HG03520 (cell line): ENCODE data around the gene CDC42EP3.
A peak's percentile ranks its signal among the peaks of the same experiment; 100 is the strongest.

Experiments used
- ATAC-seq: cut with Tn5 transposase; IDR thresholded peaks from one replicate; pipeline ENCODE4 v1.9.1; 2021; ENCODE audit warnings: mild to moderate bottlenecking, moderate library complexity; ENCODE audit not compliant: unreplicated experiment

Gene CDC42EP3

GRCh38 chr2:37637190-37637860 is 34.1 kb downstream of the CDC42EP3 start:
- no peak for ATAC-seq

GRCh38 chr2:37636381-37637066 is 34.9 kb downstream of the CDC42EP3 start:
- no peak for ATAC-seq

GRCh38 chr2:37635504-37636380 is 35.7 kb downstream of the CDC42EP3 start:
- peak; percentile 69 for ATAC-seq

DNA sequence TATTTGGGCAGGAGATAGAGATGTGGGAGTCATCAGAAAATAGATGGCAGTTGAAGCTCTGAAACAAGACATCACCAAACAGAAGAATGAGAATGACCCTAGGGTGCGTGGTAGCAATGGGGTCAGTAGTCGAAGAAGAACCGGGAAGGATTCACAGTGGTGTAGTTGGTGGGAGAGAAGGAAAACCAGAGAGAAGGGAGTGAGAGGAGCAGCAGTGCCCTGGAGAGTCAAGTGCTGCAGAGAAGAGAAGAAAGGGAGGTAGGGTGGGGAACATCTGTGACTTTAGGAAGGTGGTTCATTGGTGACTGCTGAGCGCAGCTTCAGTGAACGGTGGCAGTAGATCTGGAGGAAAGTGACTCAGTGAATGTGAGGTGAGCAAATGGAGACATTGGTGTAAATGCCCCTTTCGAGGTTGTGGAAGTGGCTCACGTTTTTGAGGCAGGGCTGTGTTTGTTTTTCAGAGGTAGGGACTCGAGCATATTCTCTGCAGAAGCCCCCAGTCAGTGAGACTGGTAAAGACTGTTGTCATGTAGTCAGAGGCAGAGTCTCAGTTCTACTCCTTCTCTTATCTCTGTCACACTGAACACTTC is 36.4 kb downstream of the CDC42EP3 start:
- ATAC-seq = no peak

- no peak for ATAC-seq
Measured at GRCh38 chr2:37633845-37634244, 37.6 kb downstream of the CDC42EP3 start.

- ATAC-seq = no peak
Measured at GRCh38 chr2:37633234-37633633, 38.2 kb downstream of the CDC42EP3 start.

DNA sequence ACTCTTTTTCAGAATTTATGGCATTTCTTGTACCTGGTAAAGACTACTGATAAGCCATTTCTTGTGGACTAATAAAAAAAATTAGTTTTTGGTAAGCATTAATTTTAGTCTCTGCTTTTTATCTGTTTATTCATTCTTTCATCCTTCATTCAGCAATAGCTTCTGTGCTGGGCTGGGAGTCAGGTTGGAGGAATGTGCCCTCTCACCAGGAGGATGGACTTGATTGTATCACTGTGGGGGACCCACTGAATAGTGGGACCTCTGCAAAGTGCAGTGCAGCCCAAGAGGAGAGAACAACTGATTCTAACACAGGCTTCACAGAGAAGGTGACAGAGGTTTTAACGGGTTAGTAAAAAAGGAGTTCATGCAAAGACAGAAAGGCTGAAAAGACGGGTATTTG is 39.1 kb downstream of the CDC42EP3 start:
- no peak for ATAC-seq

DNA sequence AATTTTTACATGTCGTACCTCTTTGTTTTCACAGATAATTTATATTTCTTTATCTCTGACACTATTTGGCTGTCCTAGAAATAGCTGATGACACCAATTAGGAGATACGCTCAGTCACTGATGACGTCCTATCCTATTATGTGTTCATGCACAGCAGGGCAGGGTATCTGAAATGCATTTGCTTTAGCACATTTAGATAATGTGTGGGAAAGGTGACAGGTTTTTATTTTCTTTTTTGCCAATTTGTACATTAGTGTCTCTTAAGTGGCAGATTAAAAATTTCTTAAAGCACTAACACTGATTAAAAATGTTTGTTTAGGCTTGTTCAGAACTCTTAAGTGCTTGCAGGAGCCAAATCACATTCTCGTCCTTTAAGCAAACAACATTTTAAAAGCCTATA is 39.7 kb downstream of the CDC42EP3 start:
- ATAC-seq = no peak

DNA sequence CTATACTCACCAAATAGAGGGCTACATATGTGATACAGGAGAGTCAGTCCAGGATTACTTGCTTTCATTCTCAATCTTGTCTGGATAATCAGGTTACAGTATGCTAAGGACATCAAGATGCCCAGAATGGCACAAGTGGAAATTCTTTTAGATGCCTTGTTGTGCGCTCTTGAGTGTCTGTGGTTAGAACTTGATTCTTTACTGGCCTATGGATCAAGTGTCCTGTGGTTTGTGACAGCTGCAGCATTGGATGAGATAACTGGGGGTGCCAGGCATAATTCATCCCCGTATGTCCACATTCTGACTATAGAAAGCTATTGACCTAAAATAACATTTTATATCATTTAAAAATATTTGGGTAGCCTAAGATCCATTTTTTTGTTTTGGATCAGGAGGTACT is 40.1 kb downstream of the CDC42EP3 start:
- ATAC-seq = no peak

DNA sequence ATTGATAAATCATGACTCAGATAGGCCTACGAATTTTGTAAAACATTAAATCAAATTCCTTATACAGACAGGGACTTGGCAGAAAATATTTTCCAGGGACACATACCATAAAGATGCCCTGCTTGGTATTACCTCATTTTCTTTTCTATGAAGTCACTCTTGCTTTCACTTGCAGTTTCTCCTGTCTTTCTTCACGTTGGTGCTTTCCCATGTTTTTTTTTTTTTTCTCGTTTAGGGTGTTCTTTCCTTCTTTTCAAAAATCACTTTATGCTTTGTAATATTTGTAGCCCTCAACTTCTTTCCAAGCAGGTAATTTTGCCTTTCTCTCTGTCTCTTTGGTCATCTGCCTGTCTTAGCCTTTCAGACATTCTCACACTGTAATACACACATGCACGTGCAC is 40.7 kb downstream of the CDC42EP3 start:
- no peak for ATAC-seq

GRCh38 chr2:37630301-37630700 is 41.1 kb downstream of the CDC42EP3 start:
- no peak for ATAC-seq

DNA sequence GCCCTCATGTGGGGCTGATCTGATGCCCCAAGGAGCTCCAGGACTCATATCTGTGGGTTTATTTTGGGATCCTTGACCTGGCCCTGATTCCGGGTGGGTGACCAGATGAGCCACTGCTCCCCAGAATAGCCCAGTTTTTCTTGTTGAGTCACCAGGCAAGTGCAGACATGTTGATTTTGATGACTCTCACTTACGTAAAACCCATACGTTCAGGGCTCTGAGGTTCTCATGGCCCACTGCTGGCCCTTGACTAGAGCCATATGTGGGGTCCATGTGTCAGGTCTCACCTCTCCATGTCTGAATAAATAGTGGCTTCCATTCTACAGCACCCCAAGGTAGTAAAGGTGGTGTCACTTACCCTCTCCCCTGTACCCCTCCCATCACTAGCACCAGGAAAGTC is 41.9 kb downstream of the CDC42EP3 start:
- no peak for ATAC-seq

- no peak for ATAC-seq
Measured at GRCh38 chr2:37627710-37628109, 43.7 kb downstream of the CDC42EP3 start.

GRCh38 chr2:37625796-37626571 is 45.5 kb downstream of the CDC42EP3 start:
- no peak for ATAC-seq

- ATAC-seq = no peak
Measured at GRCh38 chr2:37625156-37625555, 46.3 kb downstream of the CDC42EP3 start.

DNA sequence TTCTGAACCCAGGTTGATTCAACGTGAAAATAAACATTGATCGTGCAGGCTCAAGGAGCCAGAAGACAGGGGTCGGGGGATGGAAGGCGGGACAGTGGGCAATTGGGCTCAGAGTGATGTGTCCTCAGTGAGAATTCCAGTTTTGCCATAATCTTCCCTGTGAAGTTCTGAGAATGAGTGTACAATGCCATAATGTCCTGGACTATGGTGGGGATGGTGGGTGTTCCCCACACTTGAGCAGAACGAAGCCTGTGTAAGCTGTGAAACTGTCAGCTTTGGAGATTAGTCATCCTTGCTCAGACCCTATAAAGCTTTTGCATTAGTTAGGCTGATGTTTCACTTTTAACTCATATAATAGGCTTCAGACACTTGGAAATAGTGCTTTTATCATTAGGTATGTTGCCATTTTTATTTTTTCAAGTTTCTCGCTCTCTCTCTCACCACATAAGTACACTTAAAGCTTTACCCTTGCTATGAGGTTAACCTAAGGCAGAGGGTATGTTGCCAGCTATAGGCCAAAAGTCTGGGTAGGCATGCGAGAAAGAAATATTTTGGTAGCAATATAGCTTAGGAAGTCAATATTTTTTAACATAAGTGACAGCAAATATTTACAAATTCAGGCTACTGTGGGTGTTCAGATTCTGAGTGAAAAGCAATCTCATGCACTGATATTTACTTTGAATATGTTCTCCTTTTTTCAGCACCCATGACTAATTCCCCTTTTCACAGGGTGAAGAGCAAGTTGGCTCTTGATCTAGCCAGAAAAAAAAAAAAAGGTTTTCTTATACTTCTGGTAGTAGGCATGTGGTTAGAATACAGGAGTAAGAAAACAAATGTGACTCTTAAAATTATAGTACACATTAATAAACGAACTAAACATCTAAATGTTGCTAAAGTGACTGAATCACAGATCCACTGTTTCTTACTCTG is 47.2 kb downstream of the CDC42EP3 start:
- peak; percentile 84 for ATAC-seq

DNA sequence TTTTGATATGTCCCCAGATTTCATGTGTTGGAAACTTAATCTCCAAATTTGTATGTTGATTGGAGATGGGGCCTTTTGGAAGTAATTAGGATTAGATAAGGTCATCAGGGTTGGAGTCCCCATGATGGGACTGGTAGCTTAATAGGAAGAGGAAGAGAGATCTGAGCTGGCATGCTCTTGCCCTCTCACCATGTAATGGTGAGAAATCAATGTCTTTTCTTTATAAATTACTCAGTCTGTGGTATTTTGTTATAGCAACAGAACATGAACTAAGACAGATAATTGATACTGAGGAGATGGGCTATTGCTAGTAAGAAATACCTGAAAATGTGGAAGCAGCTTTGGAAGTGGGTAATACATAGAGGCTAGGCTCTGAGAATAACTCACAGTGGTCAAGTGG is 48.0 kb downstream of the CDC42EP3 start:
- no peak for ATAC-seq

GRCh38 chr2:37622450-37623100 is 48.9 kb downstream of the CDC42EP3 start:
- no peak for ATAC-seq

GRCh38 chr2:37621199-37621598 is 50.2 kb downstream of the CDC42EP3 start:
- ATAC-seq = no peak
